Right hindlimb (tissue), 1 donor: ENCODE data around the gene FOXN3.

Experiments used
- DNase-seq: peaks from one replicate; pipeline ENCODE4 v3.0.0-alpha.2; 2018

The FOXN3 gene

GRCh38 chr14:89330236-89331002 lies 86.6 kb downstream of the FOXN3 start:
- DNase-seq, result peak; percentile 58

- no peak for DNase-seq
These were observed 89.2 kb downstream of the FOXN3 start for GRCh38 chr14:89327771-89328212.

GRCh38 chr14:89325959-89326358 lies 91.1 kb downstream of the FOXN3 start:
- DNase-seq, result no peak

GRCh38 chr14:89325299-89325883 lies 91.6 kb downstream of the FOXN3 start:
- no peak for DNase-seq

- DNase-seq, result no peak
These were observed 92.3 kb downstream of the FOXN3 start for GRCh38 chr14:89324501-89325298.

GRCh38 chr14:89320381-89321000 lies 96.5 kb downstream of the FOXN3 start:
- DNase-seq, result no peak

GRCh38 chr14:89319687-89320086 lies 97.3 kb downstream of the FOXN3 start:
- DNase-seq, result no peak

- no peak for DNase-seq
These were observed 99.9 kb downstream of the FOXN3 start for GRCh38 chr14:89317051-89317691.

GRCh38 chr14:89315493-89316470 lies 101.3 kb downstream of the FOXN3 start:
- DNase-seq, result no peak

GRCh38 chr14:89314274-89314673 lies 102.8 kb downstream of the FOXN3 start:
- DNase-seq, result no peak

- DNase-seq, result no peak
These were observed 104.1 kb downstream of the FOXN3 start for GRCh38 chr14:89312932-89313331.

GRCh38 chr14:89310211-89310610 lies 106.8 kb downstream of the FOXN3 start:
- no peak for DNase-seq

GRCh38 chr14:89309670-89310177 lies 107.3 kb downstream of the FOXN3 start:
- no peak for DNase-seq

- no peak for DNase-seq
These were observed 108.6 kb downstream of the FOXN3 start for GRCh38 chr14:89308232-89308959.

GRCh38 chr14:89307409-89307808 lies 109.6 kb downstream of the FOXN3 start:
- no peak for DNase-seq

GRCh38 chr14:89304972-89305703 lies 111.9 kb downstream of the FOXN3 start:
- peak; percentile 54 for DNase-seq

- peak; percentile 55 for DNase-seq
These were observed 112.5 kb downstream of the FOXN3 start for GRCh38 chr14:89304561-89304960.

- peak; percentile 90 for DNase-seq
These were observed 113.3 kb downstream of the FOXN3 start for GRCh38 chr14:89303456-89304435.
